ENCODE results near the gene ASPHD1. TPM values are rescaled to one million over a fixed set of nuclear protein-coding genes. Genes with fewer than 3 reads are reported as not detected.
"Not testable (repeated sequence)": the region's sequence is repeated elsewhere in the genome, so short reads cannot be mapped to it uniquely, and the experiment has no call there.

The ASPHD1 gene
- 1 to 10 TPM in 1 of 3 donors, under 1 TPM in 2; 0.47 to 1.3 (median 0.80) TPM for polyA plus RNA-seq (ENCODE audit: insufficient read length in 3 of 3)
- long read RNA-seq, donor 1: 0 reads
- long read RNA-seq, donor 2, partial matches to known transcripts: 0 of 2 reads
- long read RNA-seq, donor 2, other reads (novel, unspliced or antisense): 0 of 2 reads
- long read RNA-seq, donor 3, partial matches to known transcripts: 7 of 14 reads
- long read RNA-seq, donor 3, other reads (novel, unspliced or antisense): 6 of 14 reads
- long read RNA-seq, donor 4, partial matches to known transcripts: 0 of 1 reads
- long read RNA-seq, donor 4, other reads (novel, unspliced or antisense): 0 of 1 reads
- long read RNA-seq, donor 5: 0 reads
- long read RNA-seq, donor 6: 0 reads
- long read RNA-seq, donor 7: 0 reads
- long read RNA-seq, donor 8: 0 reads
- long read RNA-seq, donor 9: 0 reads
- long read RNA-seq, donor 10, partial matches to known transcripts: 0 of 3 reads
- long read RNA-seq, donor 10, other reads (novel, unspliced or antisense): 0 of 3 reads
- long read RNA-seq, donor 11: 0 reads
- long read RNA-seq, donor 12, partial matches to known transcripts: 0 of 5 reads
- long read RNA-seq, donor 12, other reads (novel, unspliced or antisense): 5 of 5 reads
- long read RNA-seq, donor 13: 0 reads
- long read RNA-seq, donor 14: 0 reads
- long read RNA-seq, donor 15: 0 reads
- long read RNA-seq, donor 16: 0 reads

- DNase-seq (ENCODE audit: extremely low read depth in 1 of 11, low read depth in 9 of 11, low spot score in 4 of 11): peak in 9 of 11 donors; percentile 23 to 74 (median 51)
Measured at GRCh38 chr16:29900102-29900887, at the start of gene ASPHD1. TSS of gene ASPHD1 (plus strand) at chr16:29900488. CDS start at chr16:29900972, 484 bp downstream.

GRCh38 chr16:29850998-29851397, 49.3 kb upstream of the ASPHD1 start:
- no peak for DNase-seq (ENCODE audit: extremely low read depth in 1 of 11, low read depth in 9 of 11, low spot score in 4 of 11)

GRCh38 chr16:29852654-29853053, 47.6 kb upstream of the ASPHD1 start:
- peak in 3 of 11 donors; percentile 17 to 48 (median 34) for DNase-seq (ENCODE audit: extremely low read depth in 1 of 11, low read depth in 9 of 11, low spot score in 4 of 11)

- no peak for DNase-seq (ENCODE audit: extremely low read depth in 1 of 11, low read depth in 9 of 11, low spot score in 4 of 11)
Measured at GRCh38 chr16:29854520-29855100, 45.7 kb upstream of the ASPHD1 start.

GRCh38 chr16:29857133-29857760, 43.0 kb upstream of the ASPHD1 start:
- DNase-seq (ENCODE audit: extremely low read depth in 1 of 11, low read depth in 9 of 11, low spot score in 4 of 11): no peak

- no peak for DNase-seq (ENCODE audit: extremely low read depth in 1 of 11, low read depth in 9 of 11, low spot score in 4 of 11)
Measured at GRCh38 chr16:29858149-29858849, 42.0 kb upstream of the ASPHD1 start.

GRCh38 chr16:29858974-29859373, 41.3 kb upstream of the ASPHD1 start:
- DNase-seq (ENCODE audit: extremely low read depth in 1 of 11, low read depth in 9 of 11, low spot score in 4 of 11): no peak

GRCh38 chr16:29860218-29860617, 40.1 kb upstream of the ASPHD1 start:
- no peak for DNase-seq (ENCODE audit: extremely low read depth in 1 of 11, low read depth in 9 of 11, low spot score in 4 of 11)

GRCh38 chr16:29862383-29862883, 37.9 kb upstream of the ASPHD1 start:
- DNase-seq (ENCODE audit: extremely low read depth in 1 of 11, low read depth in 9 of 11, low spot score in 4 of 11): peak in 2 of 11 donors; percentile 18 to 20

GRCh38 chr16:29862884-29863668, 37.2 kb upstream of the ASPHD1 start, which contains the start of gene CDIPT:
TSS of gene CDIPT (minus strand) at chr16:29863226. CDS start at chr16:29862857, 369 bp downstream.
- peak; percentile 91 to 98 (median 95) for DNase-seq (ENCODE audit: extremely low read depth in 1 of 11, low read depth in 9 of 11, low spot score in 4 of 11)

- DNase-seq (ENCODE audit: extremely low read depth in 1 of 11, low read depth in 9 of 11, low spot score in 4 of 11): no peak
Measured at GRCh38 chr16:29863669-29863984, 36.7 kb upstream of the ASPHD1 start.

GRCh38 chr16:29864205-29864604, 36.1 kb upstream of the ASPHD1 start:
- no peak for DNase-seq (ENCODE audit: extremely low read depth in 1 of 11, low read depth in 9 of 11, low spot score in 4 of 11)

GRCh38 chr16:29868396-29869009, 31.8 kb upstream of the ASPHD1 start:
- no peak for DNase-seq (ENCODE audit: extremely low read depth in 1 of 11, low read depth in 9 of 11, low spot score in 4 of 11)

GRCh38 chr16:29869067-29869466, 31.2 kb upstream of the ASPHD1 start:
- not testable (repeated sequence) for DNase-seq (ENCODE audit: extremely low read depth in 1 of 11, low read depth in 9 of 11, low spot score in 4 of 11)

- DNase-seq (ENCODE audit: extremely low read depth in 1 of 11, low read depth in 9 of 11, low spot score in 4 of 11): no peak
Measured at GRCh38 chr16:29871822-29872546, 28.3 kb upstream of the ASPHD1 start.

GRCh38 chr16:29873319-29873718, 27.0 kb upstream of the ASPHD1 start:
- DNase-seq (ENCODE audit: extremely low read depth in 1 of 11, low read depth in 9 of 11, low spot score in 4 of 11): no peak
